HepG2 (cell line): ENCODE measurements around the gene RANBP6. TPM values are rescaled to one million over a fixed set of nuclear protein-coding genes. Genes with fewer than 3 reads are reported as not detected.

Source experiments
- ATAC-seq: fragments of 200-7000 bp; cut with Tn5 transposase; 3 replicates; pipeline ENCODE4 v1.9.1; 2020; ENCODE audit warnings: mild to moderate bottlenecking, moderate library complexity
- BruUV-seq: library from RNA; stranded (reverse); fragments of 400-500 nt; replicated peaks from 2 replicates; lab custom pipeline; 2021; lab: Mats Ljungman, UMichigan
- CTCF ChIA-PET: fragments of 300-600 bp; formaldehyde crosslinking; extraction: SDS; loops from one replicate; lab custom pipeline; 2021; ENCODE audit warnings: low total read pairs, inconsistent platforms, low intra/inter-chr PET ratio; lab: Yijun Ruan, JAX
- POLR2A ChIA-PET: fragments of 350-600 bp; sonication (Branson Sonifier 250); formaldehyde crosslinking; loops from one replicate; lab custom pipeline; 2020; ENCODE audit warnings: antibody characterized with exemption, inconsistent platforms; lab: Yijun Ruan, JAX
- DNase-seq: peaks from one replicate; pipeline ENCODE4 v3.0.0-alpha.2; 2015; ENCODE audit warnings: low spot score
- FAIRE-seq: peaks from 3 replicates; lab custom pipeline; 2011; peaks lifted over from hg19 to GRCh38; lab: Jason Lieb, UNC
- H2AFZ ChIP-seq: one replicate; pipeline ENCODE4 v1.6.1; 2011; ENCODE audit warnings: low read length, inconsistent platforms
- H3K27ac ChIP-seq: fragments of 300-600 bp; 3 replicates; pipeline ENCODE4 v1.8.0; 2011; ENCODE audit warnings: mixed run types, mild to moderate bottlenecking, mixed read lengths, low read length, inconsistent platforms; ENCODE audit not compliant: insufficient read depth; ENCODE audit errors: extremely low read length
- H3K27me3 ChIP-seq, 2 experiments: fragments of 200-600 bp in 1 of 2; 2 replicates in 1 of 2; 3 replicates in 1 of 2; pipeline versions ENCODE4 v1.6.0 to v1.8.0; 2011; ENCODE audit warnings: low read length in 2 of 2, mild to moderate bottlenecking in 2 of 2, moderate library complexity in 2 of 2, inconsistent platforms in 1 of 2; ENCODE audit not compliant: insufficient read depth in 2 of 2, control insufficient read depth in 1 of 2
- H3K36me3 ChIP-seq, 2 experiments: fragments of 200-600 bp in 1 of 2; replicated peaks in 1 of 2; 2 replicates in 1 of 2; 3 replicates in 1 of 2; pipeline versions ENCODE4 v1.5.1 to v1.8.0; 2011; ENCODE audit warnings: low read length in 2 of 2, inconsistent platforms in 1 of 2; ENCODE audit not compliant: insufficient read depth in 2 of 2, control insufficient read depth in 1 of 2
- H3K4me1 ChIP-seq: 2 replicates; pipeline ENCODE4 v1.5.1; 2012; ENCODE audit warnings: low read length, inconsistent platforms; ENCODE audit not compliant: insufficient read depth
- H3K4me2 ChIP-seq: 2 replicates; pipeline ENCODE4 v1.6.0; 2011; ENCODE audit warnings: low read depth, low read length, inconsistent platforms
- H3K4me3 ChIP-seq, 3 experiments: fragments of 200-600 bp in 1 of 3; sonication (generic), shearing (Covaris generic) in 1 of 3; replicated peaks in 1 of 3; 2 replicates each; pipeline ENCODE4 v1.5.1; 2011 to 2016; ENCODE audit warnings: low read length in 3 of 3, inconsistent platforms in 2 of 3, low read depth in 2 of 3, mild to moderate bottlenecking in 2 of 3, control low read depth in 1 of 3, mixed read lengths in 1 of 3; ENCODE audit not compliant: insufficient read depth in 1 of 3
- H3K79me2 ChIP-seq: one replicate; pipeline ENCODE4 v1.6.1; 2011; ENCODE audit warnings: low read length, inconsistent platforms; ENCODE audit not compliant: insufficient read depth
- H3K9ac ChIP-seq: 2 replicates; pipeline ENCODE4 v1.6.0; 2011; ENCODE audit warnings: mild to moderate bottlenecking, low read depth, low read length, inconsistent platforms; ENCODE audit not compliant: insufficient read depth
- H3K9me3 ChIP-seq: 2 replicates; pipeline ENCODE4 v1.5.1; 2012; ENCODE audit warnings: mild to moderate bottlenecking, low read length
- H4K20me1 ChIP-seq: 2 replicates; pipeline ENCODE4 v1.6.0; 2011; ENCODE audit warnings: inconsistent platforms, mild to moderate bottlenecking, low read length, moderate library complexity; ENCODE audit not compliant: insufficient read depth
- HHEX ChIP-seq: IDR thresholded peaks from 2 replicates; pipeline ENCODE4 v1.6.1; 2016; ENCODE audit warnings: control low read depth
- HINFP ChIP-seq: sonication (generic); formaldehyde crosslinking; IDR thresholded peaks from 2 replicates; pipeline ENCODE4 v1.4.0; 2020; ENCODE audit warnings: low read depth, mild to moderate bottlenecking, missing genetic modification reagents
- KAT8 ChIP-seq: IDR thresholded peaks from 2 replicates; pipeline ENCODE4 v1.6.1; 2016; ENCODE audit warnings: missing genetic modification reagents, missing compliant biosample characterization
- WGBS: methylation state at CpG from one replicate; pipeline ENCODE4 v1.1.6; 2017; ENCODE audit warnings: low lambda C conversion rate; 5-methylcytosine and 5-hydroxymethylcytosine counted together
- in situ Hi-C: cut with HindIII; loops from 2 replicates; pipeline ENCODE4 v1.10.0; 2017; ENCODE audit warnings: low pct_unique_long_range_greater_than_20kb; ENCODE audit not compliant: extremely low pct_ligation_motif_present
- intact Hi-C: fragments of 100-400 bp; cut with micrococcal nuclease; formaldehyde crosslinking; loops from one replicate; pipeline ENCODE4 v1.10.0; 2022; ENCODE audit not compliant: unreplicated experiment
- polyA plus RNA-seq, 8 experiments: library from polyadenylated mRNA; depleted of rRNA in 3 of 8; stranded (reverse) in 7 of 8; unstranded in 1 of 8; fragments of >200 nt; fragmentation: Illumina TruSeq in 4 of 8; extraction: Trizol in 4 of 8; gene quantifications; 2 replicates each; pipeline versions ENCODE4 v1.2.1 to v1.2.3, GENCODE V29; 2011 to 2016; ENCODE audit warnings: low read depth in 4 of 8, missing spikeins in 1 of 8, mixed read lengths in 1 of 8; ENCODE audit not compliant: insufficient read depth in 1 of 8
- total RNA-seq, 5 experiments: library from RNA; depleted of rRNA; stranded (reverse); fragments of >200 nt; fragmentation: Illumina TruSeq; extraction: Trizol; gene quantifications; 2 replicates each; pipeline ENCODE4 v1.2.3, GENCODE V29; 2016; ENCODE audit warnings: low read depth in 1 of 5

Gene RANBP6
- total and polyA plus RNA-seq, 2 of the 13 experiments (the other 11 are each of a cell fraction or from before 2014, with no cell fraction given) = 7.5 to 26.0 TPM

- no peak for TF ChIP-seq HINFP (CRISPR knock-in tag)
Observed at GRCh38 chr9:6034954-6035353, 19.5 kb upstream of the RANBP6 start (continued).

- BruUV-seq = no TSS peak
- in situ Hi-C loops = no loop called here
- Histone ChIP-seq H3K4me2 (no peak overlapping the region), H2AFZ (no peak overlapping the region), H3K27ac (no peak overlapping the region), H3K4me3 (no peak overlapping the region), H3K9me3 (no peaks in the 10 kb centered on the region), H3K79me2 (no peaks in the 10 kb centered on the region), H3K27me3 (peaks cover 0 to 5% of the 10 kb centered on the region in 2 experiments; a peak in 1 of 5 replicates), H3K9ac (no peak overlapping the region), H3K4me1 (peaks cover 8% of the 10 kb centered on the region; the same call in 1 of the 2 replicates), H4K20me1 (no peaks in the 10 kb centered on the region), H3K36me3 (no peaks in the 10 kb centered on the region)
- 25% methylated on average over 4 of the region's 4 CpGs for WGBS
- TF ChIP-seq HHEX (CRISPR knock-in tag) (no peak), KAT8 (CRISPR knock-in tag) (no peak)
- intact Hi-C loops = no loop called here
- no peak for DNase-seq
- ChIA-PET CTCF (no interaction called here), POLR2A (no interaction called here)
- ATAC-seq = peak; percentile 46; the same call in 2 of the 3 replicates
- no peak for FAIRE-seq
Observed at GRCh38 chr9:6029604-6030274, 14.3 kb upstream of the RANBP6 start.
